GM18517 (cell line): Measurements from ENCODE around the gene ARHGEF19.

Experiments
- ATAC-seq: cut with Tn5 transposase; IDR thresholded peaks from one replicate; pipeline ENCODE4 v1.9.1; 2021; ENCODE audit warnings: mild to moderate bottlenecking, moderate library complexity; ENCODE audit not compliant: unreplicated experiment

The ARHGEF19 gene

GRCh38 chr1:16151196-16151994, 61.1 kb downstream of the ARHGEF19 start:
- no peak for ATAC-seq

- ATAC-seq = no peak
Observed at GRCh38 chr1:16150508-16150907, 61.9 kb downstream of the ARHGEF19 start.

- ATAC-seq = no peak
Observed at GRCh38 chr1:16149702-16150488, 62.6 kb downstream of the ARHGEF19 start.

GRCh38 chr1:16149146-16149545, 63.3 kb downstream of the ARHGEF19 start:
- ATAC-seq = no peak

GRCh38 chr1:16148329-16149092, 63.9 kb downstream of the ARHGEF19 start:
- ATAC-seq = no peak
